HEK293 (cell line): ENCODE results near the gene PAIP2.

ENCODE experiments used
- GLIS2 ChIP-seq: fragments of 450-650 bp; formaldehyde crosslinking; IDR thresholded peaks from 2 replicates; pipeline ENCODE4 v1.5.1; 2016; ENCODE audit warnings: missing biosample characterization, missing genetic modification characterization
- MYNN ChIP-seq: fragments of 450-650 bp; formaldehyde crosslinking; IDR thresholded peaks from 2 replicates; pipeline ENCODE4 v1.5.1; 2016; ENCODE audit warnings: missing biosample characterization, missing genetic modification characterization, borderline replicate concordance
- MZF1 ChIP-seq: fragments of 450-650 bp; formaldehyde crosslinking; IDR thresholded peaks from 2 replicates; pipeline ENCODE4 v1.5.1; 2017; ENCODE audit warnings: missing biosample characterization, missing genetic modification characterization, borderline replicate concordance
- OSR2 ChIP-seq: fragments of 450-650 bp; formaldehyde crosslinking; IDR thresholded peaks from 2 replicates; pipeline ENCODE4 v1.5.1; 2016; ENCODE audit warnings: missing biosample characterization, missing genetic modification characterization
- PATZ1 ChIP-seq: fragments of 450-650 bp; formaldehyde crosslinking; IDR thresholded peaks from 2 replicates; pipeline ENCODE4 v1.5.1; 2016; ENCODE audit warnings: missing biosample characterization, missing genetic modification characterization
- SP7 ChIP-seq: fragments of 450-650 bp; formaldehyde crosslinking; IDR thresholded peaks from 2 replicates; pipeline ENCODE4 v1.5.1; 2016; ENCODE audit warnings: missing biosample characterization, missing genetic modification characterization
- ZBTB10 ChIP-seq: fragments of 450-650 bp; formaldehyde crosslinking; IDR thresholded peaks from 2 replicates; pipeline ENCODE4 v1.5.1; 2016; ENCODE audit warnings: missing biosample characterization, missing genetic modification characterization
- ZBTB17 ChIP-seq: fragments of 450-650 bp; formaldehyde crosslinking; IDR thresholded peaks from 2 replicates; pipeline ENCODE4 v1.5.1; 2016; ENCODE audit warnings: missing biosample characterization, missing genetic modification characterization
- ZBTB26 ChIP-seq: fragments of 450-650 bp; formaldehyde crosslinking; optimal IDR thresholded peaks from 2 replicates; pipeline ENCODE3; 2016; ENCODE audit warnings: missing biosample characterization, mild to moderate bottlenecking, missing genetic modification characterization
- ZIC2 ChIP-seq: fragments of 450-650 bp; formaldehyde crosslinking; IDR thresholded peaks from 2 replicates; pipeline ENCODE4 v1.5.1; 2016; ENCODE audit warnings: missing biosample characterization, missing genetic modification characterization
- ZNF146 ChIP-seq: fragments of 450-650 bp; formaldehyde crosslinking; IDR thresholded peaks from 2 replicates; pipeline ENCODE4 v1.5.1; 2016; ENCODE audit warnings: missing biosample characterization, missing genetic modification characterization
- ZNF157 ChIP-seq: fragments of 450-650 bp; formaldehyde crosslinking; IDR thresholded peaks from 2 replicates; pipeline ENCODE4 v1.5.1; 2016; ENCODE audit warnings: missing biosample characterization, missing genetic modification characterization
- ZNF174 ChIP-seq: fragments of 450-650 bp; formaldehyde crosslinking; IDR thresholded peaks from 2 replicates; pipeline ENCODE4 v1.5.0; 2017; ENCODE audit warnings: missing biosample characterization, mild to moderate bottlenecking, missing genetic modification characterization
- ZNF239 ChIP-seq: fragments of 450-650 bp; formaldehyde crosslinking; IDR thresholded peaks from 2 replicates; pipeline ENCODE4 v1.5.1; 2016; ENCODE audit warnings: missing biosample characterization, missing genetic modification characterization
- ZNF26 ChIP-seq: fragments of 450-650 bp; formaldehyde crosslinking; IDR thresholded peaks from 2 replicates; pipeline ENCODE4 v1.5.1; 2016; ENCODE audit warnings: missing biosample characterization, missing genetic modification characterization
- ZNF473 ChIP-seq: fragments of 450-650 bp; formaldehyde crosslinking; IDR thresholded peaks from 2 replicates; pipeline ENCODE4 v1.5.1; 2017; ENCODE audit warnings: missing biosample characterization, missing genetic modification characterization
- ZNF488 ChIP-seq: fragments of 450-650 bp; formaldehyde crosslinking; IDR thresholded peaks from 2 replicates; pipeline ENCODE4 v1.5.1; 2016; ENCODE audit warnings: missing biosample characterization, missing genetic modification characterization
- ZNF544 ChIP-seq: fragments of 450-650 bp; formaldehyde crosslinking; IDR thresholded peaks from 2 replicates; pipeline ENCODE4 v1.5.0; 2017; ENCODE audit warnings: missing biosample characterization, missing genetic modification characterization
- ZNF600 ChIP-seq: fragments of 450-650 bp; formaldehyde crosslinking; IDR thresholded peaks from 2 replicates; pipeline ENCODE4 v1.5.1; 2016; ENCODE audit warnings: missing biosample characterization, missing genetic modification characterization
- ZNF654 ChIP-seq: fragments of 450-650 bp; formaldehyde crosslinking; IDR thresholded peaks from 2 replicates; pipeline ENCODE4 v1.5.1; 2016; ENCODE audit warnings: low read depth, missing biosample characterization, missing genetic modification characterization
- ZNF777 ChIP-seq: fragments of 450-650 bp; formaldehyde crosslinking; IDR thresholded peaks from 2 replicates; pipeline ENCODE4 v1.5.1; 2017; ENCODE audit warnings: missing biosample characterization, missing genetic modification characterization, borderline replicate concordance
- ZSCAN30 ChIP-seq: fragments of 450-650 bp; IDR thresholded peaks from 2 replicates; pipeline ENCODE4 v1.5.1; 2018; ENCODE audit warnings: missing biosample characterization, mild to moderate bottlenecking, missing genetic modification characterization, moderate library complexity
- TF ChIP-seq, protein P1 (sequence below): fragments of 450-650 bp; IDR thresholded peaks from 2 replicates; pipeline ENCODE4 v1.5.1; 2018; ENCODE audit warnings: missing biosample characterization, missing genetic modification characterization
- TF ChIP-seq, protein P2 (sequence below): fragments of 450-650 bp; formaldehyde crosslinking; IDR thresholded peaks from 2 replicates; pipeline ENCODE4 v1.5.1; 2017; ENCODE audit warnings: missing biosample characterization, mild to moderate bottlenecking, missing genetic modification characterization, moderate library complexity
- TF ChIP-seq, protein P3 (sequence below): fragments of 450-650 bp; formaldehyde crosslinking; IDR thresholded peaks from 2 replicates; pipeline ENCODE4 v1.5.1; 2016; ENCODE audit warnings: missing biosample characterization, missing genetic modification characterization

The PAIP2 gene

DNA sequence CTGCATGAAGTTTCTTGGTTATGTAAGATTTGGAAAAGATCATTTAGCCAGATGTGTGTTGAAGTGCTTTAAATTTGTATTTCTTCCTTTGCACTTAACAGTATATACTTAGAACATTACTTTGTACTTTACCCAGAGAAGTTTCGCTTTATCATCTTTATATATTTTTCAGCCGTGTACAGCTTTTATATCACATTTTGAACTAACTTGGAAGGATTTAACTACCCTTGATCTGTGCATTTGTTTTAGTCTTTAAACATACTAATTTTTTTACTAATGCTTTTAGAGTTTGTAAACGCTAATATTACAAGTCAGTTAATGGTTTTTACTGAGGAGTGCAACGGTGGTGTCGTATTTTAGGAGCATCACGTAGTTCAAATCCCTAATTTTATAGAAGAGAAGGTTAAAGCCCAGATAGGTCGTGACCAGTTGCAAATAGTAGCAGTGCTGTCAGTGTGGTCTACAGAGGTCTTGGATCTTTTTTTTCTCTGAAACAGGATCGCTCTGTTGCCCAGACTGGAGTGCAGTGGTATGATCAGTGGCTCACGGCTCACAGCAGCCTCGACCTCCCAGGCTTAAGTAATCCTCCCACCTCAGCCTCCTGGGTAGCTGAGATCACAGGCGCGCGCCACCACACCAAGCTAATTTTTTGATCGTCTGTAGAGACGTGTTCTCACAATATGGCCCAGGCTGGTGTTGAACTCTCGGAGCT lies 46.2 kb upstream of the PAIP2 start (continued):
- TF ChIP-seq, protein P1, sequence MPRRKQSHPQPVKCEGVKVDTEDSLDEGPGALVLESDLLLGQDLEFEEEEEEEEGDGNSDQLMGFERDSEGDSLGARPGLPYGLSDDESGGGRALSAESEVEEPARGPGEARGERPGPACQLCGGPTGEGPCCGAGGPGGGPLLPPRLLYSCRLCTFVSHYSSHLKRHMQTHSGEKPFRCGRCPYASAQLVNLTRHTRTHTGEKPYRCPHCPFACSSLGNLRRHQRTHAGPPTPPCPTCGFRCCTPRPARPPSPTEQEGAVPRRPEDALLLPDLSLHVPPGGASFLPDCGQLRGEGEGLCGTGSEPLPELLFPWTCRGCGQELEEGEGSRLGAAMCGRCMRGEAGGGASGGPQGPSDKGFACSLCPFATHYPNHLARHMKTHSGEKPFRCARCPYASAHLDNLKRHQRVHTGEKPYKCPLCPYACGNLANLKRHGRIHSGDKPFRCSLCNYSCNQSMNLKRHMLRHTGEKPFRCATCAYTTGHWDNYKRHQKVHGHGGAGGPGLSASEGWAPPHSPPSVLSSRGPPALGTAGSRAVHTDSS (tag by site-specific recombination) = no peak
- TF ChIP-seq ZSCAN30 (tag by site-specific recombination) (no peak), PATZ1 (tag by site-specific recombination) (no peak), ZNF473 (no peak), ZBTB17 (tag by site-specific recombination) (peak; percentile 87), ZNF174 (tag by site-specific recombination) (no peak), GLIS2 (0 out of 2 replicates have a peak, but pooled peaks have one; percentile 30), ZNF146 (no peak), SP7 (tag by site-specific recombination) (no peak), OSR2 (tag by site-specific recombination) (no peak), ZBTB26 (tag by site-specific recombination) (peak; percentile 22), ZIC2 (tag by site-specific recombination) (no peak), ZBTB10 (tag by site-specific recombination) (no peak), ZNF777 (tag by site-specific recombination) (no peak), ZNF600 (tag by site-specific recombination) (peak; percentile 51), MZF1 (tag by site-specific recombination) (peak; percentile 46; the same call in 1 of the 2 replicates), ZNF488 (tag by site-specific recombination) (no peak), ZNF239 (tag by site-specific recombination) (no peak), MYNN (tag by site-specific recombination) (no peak), ZNF544 (tag by site-specific recombination) (no peak), ZNF26 (tag by site-specific recombination) (no peak), ZNF654 (tag by site-specific recombination) (no peak), ZNF157 (tag by site-specific recombination) (no peak)
- TF ChIP-seq, protein P2, sequence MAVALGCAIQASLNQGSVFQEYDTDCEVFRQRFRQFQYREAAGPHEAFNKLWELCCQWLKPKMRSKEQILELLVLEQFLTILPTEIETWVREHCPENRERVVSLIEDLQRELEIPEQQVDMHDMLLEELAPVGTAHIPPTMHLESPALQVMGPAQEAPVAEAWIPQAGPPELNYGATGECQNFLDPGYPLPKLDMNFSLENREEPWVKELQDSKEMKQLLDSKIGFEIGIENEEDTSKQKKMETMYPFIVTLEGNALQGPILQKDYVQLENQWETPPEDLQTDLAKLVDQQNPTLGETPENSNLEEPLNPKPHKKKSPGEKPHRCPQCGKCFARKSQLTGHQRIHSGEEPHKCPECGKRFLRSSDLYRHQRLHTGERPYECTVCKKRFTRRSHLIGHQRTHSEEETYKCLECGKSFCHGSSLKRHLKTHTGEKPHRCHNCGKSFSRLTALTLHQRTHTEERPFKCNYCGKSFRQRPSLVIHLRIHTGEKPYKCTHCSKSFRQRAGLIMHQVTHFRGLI (tag by site-specific recombination) = no peak
- TF ChIP-seq, protein P3, sequence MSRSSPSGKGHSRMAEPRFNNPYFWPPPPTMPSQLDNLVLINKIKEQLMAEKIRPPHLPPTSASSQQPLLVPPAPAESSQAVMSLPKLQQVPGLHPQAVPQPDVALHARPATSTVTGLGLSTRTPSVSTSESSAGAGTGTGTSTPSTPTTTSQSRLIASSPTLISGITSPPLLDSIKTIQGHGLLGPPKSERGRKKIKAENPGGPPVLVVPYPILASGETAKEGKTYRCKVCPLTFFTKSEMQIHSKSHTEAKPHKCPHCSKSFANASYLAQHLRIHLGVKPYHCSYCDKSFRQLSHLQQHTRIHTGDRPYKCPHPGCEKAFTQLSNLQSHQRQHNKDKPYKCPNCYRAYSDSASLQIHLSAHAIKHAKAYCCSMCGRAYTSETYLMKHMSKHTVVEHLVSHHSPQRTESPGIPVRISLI (tag by site-specific recombination) = peak; percentile 69; the same call in 1 of the 2 replicates
